HEK293 (cell line): ENCODE results near the gene EVI5.

Experiments
- HOXD13 ChIP-seq: sonication (generic); formaldehyde crosslinking; IDR thresholded peaks from 2 replicates; pipeline ENCODE4 v1.8.0; 2022; ENCODE audit warnings: missing genetic modification reagents, borderline replicate concordance
- KLF16 ChIP-seq: fragments of 450-650 bp; formaldehyde crosslinking; IDR thresholded peaks from 2 replicates; pipeline ENCODE4 v1.5.1; 2017; ENCODE audit warnings: missing biosample characterization, missing genetic modification characterization
- REPIN1 ChIP-seq: fragments of 450-650 bp; formaldehyde crosslinking; IDR thresholded peaks from 2 replicates; pipeline ENCODE4 v1.5.1; 2017; ENCODE audit warnings: missing biosample characterization, missing genetic modification characterization, low read depth
- WT1 ChIP-seq: fragments of 450-650 bp; formaldehyde crosslinking; IDR thresholded peaks from 2 replicates; pipeline ENCODE4 v1.5.1; 2016; ENCODE audit warnings: missing biosample characterization, missing genetic modification characterization
- ZNF138 ChIP-seq: fragments of 450-650 bp; formaldehyde crosslinking; IDR thresholded peaks from 2 replicates; pipeline ENCODE4 v1.5.1; 2016; ENCODE audit warnings: missing biosample characterization, missing genetic modification characterization, borderline replicate concordance
- TF ChIP-seq, protein P1 (sequence below): fragments of 450-650 bp; formaldehyde crosslinking; IDR thresholded peaks from 2 replicates; pipeline ENCODE4 v1.5.1; 2016; ENCODE audit warnings: missing biosample characterization, missing genetic modification characterization
- TF ChIP-seq, protein P2 (sequence below): fragments of 450-650 bp; formaldehyde crosslinking; IDR thresholded peaks from 2 replicates; pipeline ENCODE4 v1.5.1; 2016; ENCODE audit warnings: missing biosample characterization, missing genetic modification characterization

DNA sequence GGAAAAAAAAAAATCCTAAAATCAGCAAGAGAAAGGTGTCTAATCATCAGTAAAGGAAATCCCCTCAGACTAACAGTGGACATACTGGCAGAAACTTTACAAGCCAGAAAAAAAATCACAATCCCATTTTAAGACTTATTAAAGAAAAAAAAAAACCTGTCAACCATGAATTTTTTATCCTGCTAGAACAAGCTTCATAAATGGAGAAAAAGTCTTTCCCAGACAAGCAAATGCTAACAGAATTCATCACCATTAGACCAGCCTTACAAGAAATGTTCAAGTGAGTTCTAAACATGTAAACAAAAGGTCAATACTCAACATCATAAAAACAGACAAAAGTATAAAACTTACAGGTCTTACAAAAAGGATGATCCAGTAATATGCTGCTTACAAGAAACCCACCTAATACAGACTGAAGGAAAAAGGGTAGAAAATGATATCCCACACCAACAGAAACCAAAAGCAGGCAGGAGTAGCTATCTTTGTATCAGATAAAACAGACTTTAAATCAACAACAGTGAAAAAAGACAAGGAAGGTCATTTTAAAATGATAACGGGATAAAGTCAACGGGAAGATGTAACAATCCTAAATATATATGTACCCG lies 129.6 kb downstream of the EVI5 start:
- TF ChIP-seq HOXD13, result no peak
- TF ChIP-seq, protein P1, sequence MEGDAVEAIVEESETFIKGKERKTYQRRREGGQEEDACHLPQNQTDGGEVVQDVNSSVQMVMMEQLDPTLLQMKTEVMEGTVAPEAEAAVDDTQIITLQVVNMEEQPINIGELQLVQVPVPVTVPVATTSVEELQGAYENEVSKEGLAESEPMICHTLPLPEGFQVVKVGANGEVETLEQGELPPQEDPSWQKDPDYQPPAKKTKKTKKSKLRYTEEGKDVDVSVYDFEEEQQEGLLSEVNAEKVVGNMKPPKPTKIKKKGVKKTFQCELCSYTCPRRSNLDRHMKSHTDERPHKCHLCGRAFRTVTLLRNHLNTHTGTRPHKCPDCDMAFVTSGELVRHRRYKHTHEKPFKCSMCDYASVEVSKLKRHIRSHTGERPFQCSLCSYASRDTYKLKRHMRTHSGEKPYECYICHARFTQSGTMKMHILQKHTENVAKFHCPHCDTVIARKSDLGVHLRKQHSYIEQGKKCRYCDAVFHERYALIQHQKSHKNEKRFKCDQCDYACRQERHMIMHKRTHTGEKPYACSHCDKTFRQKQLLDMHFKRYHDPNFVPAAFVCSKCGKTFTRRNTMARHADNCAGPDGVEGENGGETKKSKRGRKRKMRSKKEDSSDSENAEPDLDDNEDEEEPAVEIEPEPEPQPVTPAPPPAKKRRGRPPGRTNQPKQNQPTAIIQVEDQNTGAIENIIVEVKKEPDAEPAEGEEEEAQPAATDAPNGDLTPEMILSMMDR (tag by site-specific recombination), result no peak
- no peak for TF ChIP-seq KLF16 (tag by site-specific recombination)
- no peak for TF ChIP-seq REPIN1
- TF ChIP-seq ZNF138 (tag by site-specific recombination), result no peak
- TF ChIP-seq, protein P2, sequence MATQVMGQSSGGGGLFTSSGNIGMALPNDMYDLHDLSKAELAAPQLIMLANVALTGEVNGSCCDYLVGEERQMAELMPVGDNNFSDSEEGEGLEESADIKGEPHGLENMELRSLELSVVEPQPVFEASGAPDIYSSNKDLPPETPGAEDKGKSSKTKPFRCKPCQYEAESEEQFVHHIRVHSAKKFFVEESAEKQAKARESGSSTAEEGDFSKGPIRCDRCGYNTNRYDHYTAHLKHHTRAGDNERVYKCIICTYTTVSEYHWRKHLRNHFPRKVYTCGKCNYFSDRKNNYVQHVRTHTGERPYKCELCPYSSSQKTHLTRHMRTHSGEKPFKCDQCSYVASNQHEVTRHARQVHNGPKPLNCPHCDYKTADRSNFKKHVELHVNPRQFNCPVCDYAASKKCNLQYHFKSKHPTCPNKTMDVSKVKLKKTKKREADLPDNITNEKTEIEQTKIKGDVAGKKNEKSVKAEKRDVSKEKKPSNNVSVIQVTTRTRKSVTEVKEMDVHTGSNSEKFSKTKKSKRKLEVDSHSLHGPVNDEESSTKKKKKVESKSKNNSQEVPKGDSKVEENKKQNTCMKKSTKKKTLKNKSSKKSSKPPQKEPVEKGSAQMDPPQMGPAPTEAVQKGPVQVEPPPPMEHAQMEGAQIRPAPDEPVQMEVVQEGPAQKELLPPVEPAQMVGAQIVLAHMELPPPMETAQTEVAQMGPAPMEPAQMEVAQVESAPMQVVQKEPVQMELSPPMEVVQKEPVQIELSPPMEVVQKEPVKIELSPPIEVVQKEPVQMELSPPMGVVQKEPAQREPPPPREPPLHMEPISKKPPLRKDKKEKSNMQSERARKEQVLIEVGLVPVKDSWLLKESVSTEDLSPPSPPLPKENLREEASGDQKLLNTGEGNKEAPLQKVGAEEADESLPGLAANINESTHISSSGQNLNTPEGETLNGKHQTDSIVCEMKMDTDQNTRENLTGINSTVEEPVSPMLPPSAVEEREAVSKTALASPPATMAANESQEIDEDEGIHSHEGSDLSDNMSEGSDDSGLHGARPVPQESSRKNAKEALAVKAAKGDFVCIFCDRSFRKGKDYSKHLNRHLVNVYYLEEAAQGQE, result no peak
- no peak for TF ChIP-seq WT1
